Liver (tissue), 9 donors: Measurements from ENCODE around the gene CTSH. TPM values are rescaled to one million over a fixed set of nuclear protein-coding genes. Genes with fewer than 3 reads are reported as not detected.
"Not testable (repeated sequence)": the region's sequence is repeated elsewhere in the genome, so short reads cannot be mapped to it uniquely, and the experiment has no call there.

Source experiments
- DNase-seq: peaks from one replicate; pipeline ENCODE4 v3.0.0-alpha.2; 2017; ENCODE audit warnings: low spot score
- H3K27ac ChIP-seq, 2 donors: one replicate each; pipeline ENCODE4 v1.7.0; 2013; ENCODE audit warnings: inconsistent platforms in 2 of 2, low read length in 2 of 2, control low read depth in 1 of 2, low read depth in 1 of 2, mild to moderate bottlenecking in 1 of 2
- H3K27me3 ChIP-seq, 4 donors: one replicate each; pipeline versions ENCODE4 v1.6.1 to v1.7.0; 2013; ENCODE audit warnings: low read length in 3 of 4, inconsistent platforms in 1 of 4, mild to moderate bottlenecking in 1 of 4, moderate library complexity in 1 of 4; ENCODE audit not compliant: control insufficient read depth in 4 of 4, insufficient read depth in 4 of 4
- H3K36me3 ChIP-seq, 4 donors: one replicate each; pipeline versions ENCODE4 v1.6.1 to v1.7.0; 2013; ENCODE audit warnings: low read length in 3 of 4, mild to moderate bottlenecking in 3 of 4, low read depth in 1 of 4, moderate library complexity in 1 of 4; ENCODE audit not compliant: control insufficient read depth in 4 of 4, insufficient read depth in 3 of 4
- H3K4me1 ChIP-seq, 4 donors: one replicate each; pipeline versions ENCODE4 v1.6.1 to v1.7.0; 2013; ENCODE audit warnings: low read length in 3 of 4, mild to moderate bottlenecking in 3 of 4, moderate library complexity in 1 of 4; ENCODE audit not compliant: control insufficient read depth in 4 of 4, insufficient read depth in 4 of 4
- H3K4me3 ChIP-seq, 3 donors: one replicate each; pipeline versions ENCODE4 v1.6.1 to v1.7.0; 2013; ENCODE audit warnings: low read length in 3 of 3, control low read depth in 1 of 3, low read depth in 1 of 3, mild to moderate bottlenecking in 1 of 3
- H3K9ac ChIP-seq, 2 donors: one replicate each; pipeline ENCODE4 v1.7.0; 2013; ENCODE audit warnings: low read length in 2 of 2, mild to moderate bottlenecking in 2 of 2, moderate library complexity in 2 of 2, control low read depth in 1 of 2, low read depth in 1 of 2
- H3K9me3 ChIP-seq, 4 donors: one replicate each; pipeline versions ENCODE4 v1.6.1 to v1.7.0; 2013; ENCODE audit warnings: low read length in 3 of 4; ENCODE audit not compliant: control insufficient read depth in 4 of 4
- FOXA1 ChIP-seq: IDR thresholded peaks from 2 replicates; pipeline ENCODE4 v1.6.1; 2016; ENCODE audit warnings: antibody characterized with exemption
- FOXA2 ChIP-seq: IDR thresholded peaks from 2 replicates; pipeline ENCODE4 v1.6.1; 2016; ENCODE audit warnings: antibody characterized with exemption
- HNF4A ChIP-seq, 2 donors: conservative IDR thresholded peaks; 2 replicates each; pipeline ENCODE4 v1.6.1; 2016; ENCODE audit warnings: antibody characterized with exemption in 2 of 2, mild to moderate bottlenecking in 2 of 2
- HNF4G ChIP-seq: IDR thresholded peaks from 2 replicates; pipeline ENCODE4 v1.6.1; 2016; ENCODE audit warnings: antibody characterized with exemption
- MAX ChIP-seq: IDR thresholded peaks from 2 replicates; pipeline ENCODE4 v1.6.1; 2016; ENCODE audit warnings: antibody characterized with exemption
- RAD21 ChIP-seq, 2 donors: IDR thresholded peaks; 2 replicates each; pipeline ENCODE4 v1.6.1; 2016; ENCODE audit warnings: antibody characterized with exemption in 2 of 2, mild to moderate bottlenecking in 2 of 2
- SP1 ChIP-seq: IDR thresholded peaks from 2 replicates; pipeline ENCODE4 v1.6.1; 2018; ENCODE audit warnings: antibody characterized with exemption, mild to moderate bottlenecking
- ZBTB33 ChIP-seq: IDR thresholded peaks from 2 replicates; pipeline ENCODE4 v1.6.1; 2016; ENCODE audit warnings: antibody characterized with exemption
- WGBS: extraction: QIAGEN DNeasy Blood & Tissue Kit; methylation state at CpG from one replicate; pipeline ENCODE4 v1.1.7; 2013; 5-methylcytosine and 5-hydroxymethylcytosine counted together
- polyA plus RNA-seq, 2 donors: library from polyadenylated mRNA; stranded (reverse) in 1 of 2; unstranded in 1 of 2; fragments of 200-250 nt in 1 of 2; fragments of >200 nt in 1 of 2; fragmentation: Nextera tagmentation in 1 of 2; extraction: Ambion mirVana in 1 of 2; gene quantifications; one replicate each; pipeline versions ENCODE4 v1.2.1 to v1.2.3, GENCODE V29; 2013 to 2015
- total RNA-seq, 2 donors: library from RNA; depleted of rRNA; stranded (reverse); fragments of >200 nt; gene quantifications; one replicate each; pipeline ENCODE4 v1.2.3, GENCODE V29; 2014
- donor health status: healthy.
- donor health status: healthy.
- donor health status: healthy.
- donor health status: healthy.
- donor health status: healthy.

The CTSH gene
- total and polyA plus RNA-seq, 4 donors: 46.3 to 162 (median 95.8) TPM

GRCh38 chr15:78904599-78905358 lies 40.1 kb downstream of the CTSH start:
- Histone ChIP-seq H3K27me3 (no peaks in the 10 kb centered on the region), H3K4me1 (peaks cover 6 to 11% (median 8%) of the 10 kb centered on the region in 4 donors), H3K27ac (no peak overlapping the region), H3K4me3 (no peak overlapping the region), H3K9me3 (no peaks in the 10 kb centered on the region), H3K9ac (no peak overlapping the region), H3K36me3 (peaks cover 10 to 42% (median 34%) of the 10 kb centered on the region in 4 donors)
- no peak for DNase-seq
- TF ChIP-seq FOXA1 (no peak), MAX (no peak), RAD21 (IDR thresholded peaks at IDR 0.05) (no peak), SP1 (no peak), HNF4G (no peak)
- WGBS: 92% methylated on average over 6 of the region's 6 CpGs

- not testable (repeated sequence) for H3K27me3 ChIP-seq, H3K4me3 ChIP-seq, H3K27ac ChIP-seq, H3K9ac ChIP-seq, H3K9me3 ChIP-seq, DNase-seq
- Histone ChIP-seq H3K36me3 (peaks cover 9 to 59% (median 42%) of the 10 kb centered on the region in 4 donors), H3K4me1 (peaks cover 4 to 11% (median 8%) of the 10 kb centered on the region in 4 donors)
- 79% methylated on average over 13 of the region's 13 CpGs for WGBS
Observed at GRCh38 chr15:78902281-78903032, 42.4 kb downstream of the CTSH start.

- not testable (repeated sequence) for H3K4me1 ChIP-seq, H3K27me3 ChIP-seq, H3K9ac ChIP-seq, H3K9me3 ChIP-seq, H3K27ac ChIP-seq, H3K4me3 ChIP-seq, DNase-seq
- 93% methylated on average over 14 of the region's 14 CpGs for WGBS
- peaks cover 8 to 53% (median 43%) of the 10 kb centered on the region in 4 donors for H3K36me3 ChIP-seq
Observed at GRCh38 chr15:78900819-78901533, 43.9 kb downstream of the CTSH start.

- H3K9me3 ChIP-seq: no peaks in the 10 kb centered on the region
- H3K4me3 ChIP-seq: no peak overlapping the region
- H3K27me3 ChIP-seq: no peaks in the 10 kb centered on the region
- no peak overlapping the region for H3K27ac ChIP-seq
- H3K9ac ChIP-seq: no peak overlapping the region
- peaks cover 13 to 63% (median 49%) of the 10 kb centered on the region in 4 donors for H3K36me3 ChIP-seq
- 92% methylated on average over 4 of the region's 4 CpGs for WGBS
- no peaks in the 10 kb centered on the region for H3K4me1 ChIP-seq
- no peak for DNase-seq
- no peak for TF ChIP-seq HNF4A (conservative IDR thresholded peaks at IDR 0.05)
- no peak for TF ChIP-seq SP1
- TF ChIP-seq ZBTB33: no peak
- no peak for TF ChIP-seq FOXA2
Observed at GRCh38 chr15:78898540-78898939, 46.3 kb downstream of the CTSH start.
